ENCODE data around the gene MED13L.

MED13L gene

DNA sequence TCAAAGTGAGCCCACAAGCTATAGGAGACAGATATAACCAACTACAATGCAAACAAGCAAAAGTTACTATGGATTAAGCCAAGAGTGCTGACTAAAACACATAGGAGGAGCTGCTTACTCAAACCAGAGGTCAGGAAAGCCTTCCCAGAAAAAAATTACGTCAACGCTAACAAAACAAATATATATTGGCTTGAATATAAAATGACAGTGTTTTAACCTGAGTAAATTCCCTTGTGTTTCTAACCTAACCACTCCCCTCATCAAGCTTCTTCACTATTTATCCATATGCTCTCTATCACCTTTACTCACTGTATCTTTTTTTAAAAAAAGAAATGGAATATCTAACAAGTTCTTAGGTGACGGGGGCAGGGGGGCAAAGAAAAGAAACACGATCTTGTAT, 115.9 kb downstream of the MED13L start:
- DNase-seq (ENCODE audit: insufficient read length, low spot score) (no peak), FAIRE-seq (no peak)
- TF ChIP-seq, protein P1, sequence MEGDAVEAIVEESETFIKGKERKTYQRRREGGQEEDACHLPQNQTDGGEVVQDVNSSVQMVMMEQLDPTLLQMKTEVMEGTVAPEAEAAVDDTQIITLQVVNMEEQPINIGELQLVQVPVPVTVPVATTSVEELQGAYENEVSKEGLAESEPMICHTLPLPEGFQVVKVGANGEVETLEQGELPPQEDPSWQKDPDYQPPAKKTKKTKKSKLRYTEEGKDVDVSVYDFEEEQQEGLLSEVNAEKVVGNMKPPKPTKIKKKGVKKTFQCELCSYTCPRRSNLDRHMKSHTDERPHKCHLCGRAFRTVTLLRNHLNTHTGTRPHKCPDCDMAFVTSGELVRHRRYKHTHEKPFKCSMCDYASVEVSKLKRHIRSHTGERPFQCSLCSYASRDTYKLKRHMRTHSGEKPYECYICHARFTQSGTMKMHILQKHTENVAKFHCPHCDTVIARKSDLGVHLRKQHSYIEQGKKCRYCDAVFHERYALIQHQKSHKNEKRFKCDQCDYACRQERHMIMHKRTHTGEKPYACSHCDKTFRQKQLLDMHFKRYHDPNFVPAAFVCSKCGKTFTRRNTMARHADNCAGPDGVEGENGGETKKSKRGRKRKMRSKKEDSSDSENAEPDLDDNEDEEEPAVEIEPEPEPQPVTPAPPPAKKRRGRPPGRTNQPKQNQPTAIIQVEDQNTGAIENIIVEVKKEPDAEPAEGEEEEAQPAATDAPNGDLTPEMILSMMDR (IDR thresholded peaks at IDR 0.05; ENCODE audit: insufficient read depth, missing control alignments): no peak

DNA sequence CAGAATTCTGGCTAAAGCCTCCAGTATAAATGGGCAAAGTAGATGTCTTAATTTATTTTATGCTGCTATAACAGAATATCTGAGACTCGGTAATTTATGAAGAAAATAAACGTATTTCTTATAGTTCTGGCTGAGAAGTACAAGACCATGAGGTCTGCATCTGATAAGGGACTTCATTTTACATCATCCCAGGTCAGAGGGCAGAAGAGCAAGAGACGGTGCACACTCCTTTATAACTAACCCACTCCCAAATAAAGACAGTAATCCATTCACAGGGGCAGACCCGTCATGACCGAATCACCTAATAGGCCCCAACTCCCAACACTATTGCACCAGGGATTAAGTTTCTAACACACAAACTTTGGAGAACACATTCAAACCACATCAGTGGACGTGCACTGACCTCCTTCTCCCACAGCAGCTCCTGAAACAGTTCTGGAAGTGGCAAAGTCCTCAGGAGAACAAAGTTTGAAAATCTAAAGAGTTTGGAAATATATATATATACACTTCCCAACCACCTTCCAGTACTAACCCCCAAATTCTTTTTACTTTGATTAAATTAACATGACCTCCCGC, 116.5 kb downstream of the MED13L start:
- no peak for DNase-seq (ENCODE audit: insufficient read length, low spot score)
- TF ChIP-seq, protein P1 (IDR thresholded peaks at IDR 0.05; ENCODE audit: insufficient read depth, missing control alignments): no peak
- FAIRE-seq: no peak

DNA sequence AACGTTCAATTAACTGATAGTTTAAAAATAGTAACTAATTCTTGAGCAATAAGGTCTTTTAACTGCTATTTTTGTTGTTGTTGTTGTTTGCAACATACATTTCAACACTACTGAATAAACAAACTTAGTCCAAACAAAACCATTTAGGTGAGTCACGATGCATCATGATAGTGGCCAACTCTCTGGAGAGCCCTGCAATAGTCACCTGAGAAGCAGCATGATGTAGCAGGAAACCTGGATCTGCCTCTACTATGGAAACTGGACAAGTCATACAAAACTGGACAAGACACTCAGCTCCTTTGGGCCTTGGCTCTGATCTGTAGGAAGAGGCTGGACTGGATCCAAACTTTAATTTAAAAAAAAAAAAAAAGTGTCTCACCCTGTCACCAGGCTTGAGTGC, 117.3 kb downstream of the MED13L start:
- DNase-seq (ENCODE audit: insufficient read length, low spot score): no peak
- FAIRE-seq: no peak
- TF ChIP-seq, protein P1 (IDR thresholded peaks at IDR 0.05; ENCODE audit: insufficient read depth, missing control alignments): no peak

DNA sequence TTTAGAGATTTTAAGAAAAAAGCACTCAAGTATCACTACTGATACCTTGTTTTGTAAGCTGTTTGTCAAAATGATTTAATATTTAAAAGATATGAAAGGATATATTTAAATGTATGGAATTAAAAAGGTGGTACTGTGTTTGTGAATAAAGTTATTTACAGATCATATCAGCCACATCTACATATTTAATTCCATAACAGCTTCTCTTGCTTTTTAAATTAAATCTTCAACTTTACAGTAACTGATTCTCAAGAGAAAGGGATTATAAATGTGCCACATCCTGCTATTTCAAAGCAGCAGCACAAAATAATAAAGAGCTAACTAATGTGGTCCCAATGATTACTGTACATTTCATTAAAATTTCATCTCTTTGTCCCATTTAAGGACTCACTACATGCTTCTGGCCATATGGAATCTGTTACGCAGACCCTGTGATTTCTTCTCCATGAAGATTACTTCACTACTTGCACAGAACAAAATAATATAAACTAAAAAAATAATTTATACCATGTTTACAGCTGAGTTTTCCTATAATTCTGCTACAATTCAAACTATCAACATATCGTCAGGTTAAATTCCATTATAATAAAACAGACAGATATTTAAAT, 117.8 kb downstream of the MED13L start:
- TF ChIP-seq, protein P1 (IDR thresholded peaks at IDR 0.05; ENCODE audit: insufficient read depth, missing control alignments): no peak
- FAIRE-seq (no peak), DNase-seq (ENCODE audit: insufficient read length, low spot score) (no peak)

DNA sequence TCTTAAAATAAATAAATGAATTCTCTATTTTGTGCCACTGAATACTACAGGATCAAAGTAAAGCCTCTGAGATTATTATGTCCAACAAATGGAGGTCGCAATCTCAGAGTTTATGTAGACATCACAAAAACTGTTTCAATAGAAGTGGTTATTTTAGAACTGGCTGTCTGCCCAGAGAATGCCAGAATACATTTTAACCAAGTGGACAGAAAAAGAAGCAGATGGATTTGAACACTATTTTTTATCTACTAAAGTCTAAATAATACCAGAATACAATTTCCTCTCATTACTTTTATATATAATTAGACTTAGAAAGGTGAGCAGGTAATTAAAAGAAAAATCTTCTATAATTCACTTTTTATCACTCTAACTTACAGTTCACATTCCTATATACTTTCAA, 118.3 kb downstream of the MED13L start:
- TF ChIP-seq, protein P1 (IDR thresholded peaks at IDR 0.05; ENCODE audit: insufficient read depth, missing control alignments): no peak
- DNase-seq (ENCODE audit: insufficient read length, low spot score) (no peak), FAIRE-seq (no peak)

DNA sequence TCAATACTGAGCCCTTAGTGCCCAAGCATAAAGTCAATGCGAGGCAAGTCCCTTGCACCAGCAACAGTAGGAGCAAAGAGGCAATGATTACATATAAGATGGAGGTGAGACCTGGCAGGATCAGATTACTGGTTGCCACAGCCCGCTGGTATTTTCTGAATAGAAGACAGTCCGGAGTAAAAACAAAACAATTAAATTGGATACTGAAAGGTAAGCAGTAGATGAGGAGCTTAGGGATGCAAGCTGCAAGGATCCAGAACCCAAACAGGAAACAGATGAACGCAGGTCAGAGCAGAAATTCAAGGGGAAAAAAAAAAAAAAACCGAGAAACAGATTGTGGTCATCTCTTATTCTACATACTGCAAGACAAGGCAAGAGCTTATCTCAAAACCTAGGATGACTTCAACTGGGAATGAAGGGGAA, 119.6 kb downstream of the MED13L start:
- FAIRE-seq (no peak), DNase-seq (ENCODE audit: insufficient read length, low spot score) (no peak)
- TF ChIP-seq, protein P1 (IDR thresholded peaks at IDR 0.05; ENCODE audit: insufficient read depth, missing control alignments): no peak

DNA sequence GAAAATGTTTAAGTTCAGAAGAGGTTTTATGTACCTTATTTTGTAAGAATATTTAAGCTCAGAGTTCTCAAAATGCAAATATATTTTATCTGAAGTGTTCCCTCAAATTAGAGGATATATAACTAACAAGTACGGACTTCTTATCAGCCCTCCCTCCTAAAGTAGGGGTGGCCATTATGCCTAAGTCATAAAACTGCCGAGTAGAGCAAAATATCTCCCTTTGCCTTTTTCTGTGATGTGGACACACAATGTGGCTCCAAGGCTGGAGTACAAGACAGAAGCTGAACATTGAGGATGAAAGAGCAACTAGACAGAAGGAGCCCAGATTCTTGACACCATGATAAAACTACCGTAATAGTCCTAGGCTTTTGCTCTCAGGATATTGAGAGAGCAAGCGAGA, 120.9 kb downstream of the MED13L start:
- FAIRE-seq: no peak
- TF ChIP-seq, protein P1 (IDR thresholded peaks at IDR 0.05; ENCODE audit: insufficient read depth, missing control alignments): no peak

More for the DNA sequence above, 120.9 kb downstream of the MED13L start:
- DNase-seq (ENCODE audit: insufficient read length, low spot score): no peak
